Measurements from ENCODE around the gene TSPAN1. TPM values are rescaled to one million over a fixed set of nuclear protein-coding genes. Genes with fewer than 3 reads are reported as not detected.

The TSPAN1 gene
- total and polyA plus RNA-seq, 10 of the 15 experiments (the other 5 are each of a cell fraction or from before 2014, with no cell fraction given) = 0.08 to 0.29 (median 0.23) TPM; not detected in 5

DNA sequence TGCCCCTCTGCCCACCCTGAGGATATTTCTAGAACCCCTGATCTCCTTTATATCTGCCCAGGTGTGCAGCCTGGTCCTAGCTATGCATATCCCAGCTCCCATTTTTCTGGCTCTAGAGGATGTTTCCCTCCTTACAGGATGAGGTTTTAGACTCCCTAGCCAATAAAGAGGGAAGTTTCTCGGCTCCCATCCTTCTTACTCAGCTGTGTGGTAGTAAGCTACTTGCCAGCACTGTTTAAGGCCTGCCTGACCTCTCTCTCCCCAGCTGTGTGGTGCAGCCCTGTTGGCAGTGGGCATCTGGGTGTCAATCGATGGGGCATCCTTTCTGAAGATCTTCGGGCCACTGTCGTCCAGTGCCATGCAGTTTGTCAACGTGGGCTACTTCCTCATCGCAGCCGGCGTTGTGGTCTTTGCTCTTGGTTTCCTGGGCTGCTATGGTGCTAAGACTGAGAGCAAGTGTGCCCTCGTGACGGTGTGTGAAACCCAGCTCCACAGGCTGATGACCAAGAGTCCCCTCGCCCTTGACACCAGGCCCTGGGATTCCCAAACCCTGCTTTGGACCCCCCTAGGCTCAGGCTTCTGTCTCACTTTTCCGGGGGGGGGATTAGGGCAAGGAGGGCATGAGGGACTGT is 9.2 kb downstream of the TSPAN1 start (continued):
- TF ChIP-seq, protein P1, sequence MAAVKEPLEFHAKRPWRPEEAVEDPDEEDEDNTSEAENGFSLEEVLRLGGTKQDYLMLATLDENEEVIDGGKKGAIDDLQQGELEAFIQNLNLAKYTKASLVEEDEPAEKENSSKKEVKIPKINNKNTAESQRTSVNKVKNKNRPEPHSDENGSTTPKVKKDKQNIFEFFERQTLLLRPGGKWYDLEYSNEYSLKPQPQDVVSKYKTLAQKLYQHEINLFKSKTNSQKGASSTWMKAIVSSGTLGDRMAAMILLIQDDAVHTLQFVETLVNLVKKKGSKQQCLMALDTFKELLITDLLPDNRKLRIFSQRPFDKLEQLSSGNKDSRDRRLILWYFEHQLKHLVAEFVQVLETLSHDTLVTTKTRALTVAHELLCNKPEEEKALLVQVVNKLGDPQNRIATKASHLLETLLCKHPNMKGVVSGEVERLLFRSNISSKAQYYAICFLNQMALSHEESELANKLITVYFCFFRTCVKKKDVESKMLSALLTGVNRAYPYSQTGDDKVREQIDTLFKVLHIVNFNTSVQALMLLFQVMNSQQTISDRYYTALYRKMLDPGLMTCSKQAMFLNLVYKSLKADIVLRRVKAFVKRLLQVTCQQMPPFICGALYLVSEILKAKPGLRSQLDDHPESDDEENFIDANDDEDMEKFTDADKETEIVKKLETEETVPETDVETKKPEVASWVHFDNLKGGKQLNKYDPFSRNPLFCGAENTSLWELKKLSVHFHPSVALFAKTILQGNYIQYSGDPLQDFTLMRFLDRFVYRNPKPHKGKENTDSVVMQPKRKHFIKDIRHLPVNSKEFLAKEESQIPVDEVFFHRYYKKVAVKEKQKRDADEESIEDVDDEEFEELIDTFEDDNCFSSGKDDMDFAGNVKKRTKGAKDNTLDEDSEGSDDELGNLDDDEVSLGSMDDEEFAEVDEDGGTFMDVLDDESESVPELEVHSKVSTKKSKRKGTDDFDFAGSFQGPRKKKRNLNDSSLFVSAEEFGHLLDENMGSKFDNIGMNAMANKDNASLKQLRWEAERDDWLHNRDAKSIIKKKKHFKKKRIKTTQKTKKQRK (IDR thresholded peaks at IDR 0.05; ENCODE audit: low read depth, low read length) = no peak
- TF ChIP-seq POLR2A (IDR thresholded peaks at IDR 0.05; ENCODE audit: low read depth, low read length) = no peak; the same call in 1 of the 2 replicates
- TF ChIP-seq ZSCAN29 (IDR thresholded peaks at IDR 0.05) = no peak
- TF ChIP-seq NFYB (IDR thresholded peaks at IDR 0.05; ENCODE audit: insufficient read depth, low read depth, low read length) = no peak
- TF ChIP-seq YY1 (IDR thresholded peaks at IDR 0.05; ENCODE audit: low read depth, low read length) = no peak
- no peak for TF ChIP-seq TCF7 (IDR thresholded peaks at IDR 0.05; ENCODE audit: borderline replicate concordance)
- TF ChIP-seq, protein P2, sequence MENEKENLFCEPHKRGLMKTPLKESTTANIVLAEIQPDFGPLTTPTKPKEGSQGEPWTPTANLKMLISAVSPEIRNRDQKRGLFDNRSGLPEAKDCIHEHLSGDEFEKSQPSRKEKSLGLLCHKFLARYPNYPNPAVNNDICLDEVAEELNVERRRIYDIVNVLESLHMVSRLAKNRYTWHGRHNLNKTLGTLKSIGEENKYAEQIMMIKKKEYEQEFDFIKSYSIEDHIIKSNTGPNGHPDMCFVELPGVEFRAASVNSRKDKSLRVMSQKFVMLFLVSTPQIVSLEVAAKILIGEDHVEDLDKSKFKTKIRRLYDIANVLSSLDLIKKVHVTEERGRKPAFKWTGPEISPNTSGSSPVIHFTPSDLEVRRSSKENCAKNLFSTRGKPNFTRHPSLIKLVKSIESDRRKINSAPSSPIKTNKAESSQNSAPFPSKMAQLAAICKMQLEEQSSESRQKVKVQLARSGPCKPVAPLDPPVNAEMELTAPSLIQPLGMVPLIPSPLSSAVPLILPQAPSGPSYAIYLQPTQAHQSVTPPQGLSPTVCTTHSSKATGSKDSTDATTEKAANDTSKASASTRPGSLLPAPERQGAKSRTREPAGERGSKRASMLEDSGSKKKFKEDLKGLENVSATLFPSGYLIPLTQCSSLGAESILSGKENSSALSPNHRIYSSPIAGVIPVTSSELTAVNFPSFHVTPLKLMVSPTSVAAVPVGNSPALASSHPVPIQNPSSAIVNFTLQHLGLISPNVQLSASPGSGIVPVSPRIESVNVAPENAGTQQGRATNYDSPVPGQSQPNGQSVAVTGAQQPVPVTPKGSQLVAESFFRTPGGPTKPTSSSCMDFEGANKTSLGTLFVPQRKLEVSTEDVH (IDR thresholded peaks at IDR 0.05; ENCODE audit: low read depth, partially characterized antibody) = no peak
- no peak for TF ChIP-seq CEBPB (IDR thresholded peaks at IDR 0.05; ENCODE audit: borderline replicate concordance in 1 of 2, low read depth in 2 of 2, low read length in 2 of 2)
- no peak for TF ChIP-seq HDAC6 (IDR thresholded peaks at IDR 0.05; ENCODE audit: unreplicated experiment)
- TF ChIP-seq RAD51 (IDR thresholded peaks at IDR 0.05) = 0 out of 2 replicates have a peak, but pooled peaks have one; percentile 17
- peak; percentile 46; the same call in 1 of the 2 replicates for TF ChIP-seq SPI1 (IDR thresholded peaks at IDR 0.05; ENCODE audit: borderline replicate concordance, insufficient read depth, low read depth, low read length)
- TF ChIP-seq ZBED1 (IDR thresholded peaks at IDR 0.05; ENCODE audit: borderline replicate concordance) = no peak
- no peak for TF ChIP-seq POU2F2 (IDR thresholded peaks at IDR 0.05; ENCODE audit: borderline replicate concordance, low read depth, low read length)
- TF ChIP-seq, protein P3, sequence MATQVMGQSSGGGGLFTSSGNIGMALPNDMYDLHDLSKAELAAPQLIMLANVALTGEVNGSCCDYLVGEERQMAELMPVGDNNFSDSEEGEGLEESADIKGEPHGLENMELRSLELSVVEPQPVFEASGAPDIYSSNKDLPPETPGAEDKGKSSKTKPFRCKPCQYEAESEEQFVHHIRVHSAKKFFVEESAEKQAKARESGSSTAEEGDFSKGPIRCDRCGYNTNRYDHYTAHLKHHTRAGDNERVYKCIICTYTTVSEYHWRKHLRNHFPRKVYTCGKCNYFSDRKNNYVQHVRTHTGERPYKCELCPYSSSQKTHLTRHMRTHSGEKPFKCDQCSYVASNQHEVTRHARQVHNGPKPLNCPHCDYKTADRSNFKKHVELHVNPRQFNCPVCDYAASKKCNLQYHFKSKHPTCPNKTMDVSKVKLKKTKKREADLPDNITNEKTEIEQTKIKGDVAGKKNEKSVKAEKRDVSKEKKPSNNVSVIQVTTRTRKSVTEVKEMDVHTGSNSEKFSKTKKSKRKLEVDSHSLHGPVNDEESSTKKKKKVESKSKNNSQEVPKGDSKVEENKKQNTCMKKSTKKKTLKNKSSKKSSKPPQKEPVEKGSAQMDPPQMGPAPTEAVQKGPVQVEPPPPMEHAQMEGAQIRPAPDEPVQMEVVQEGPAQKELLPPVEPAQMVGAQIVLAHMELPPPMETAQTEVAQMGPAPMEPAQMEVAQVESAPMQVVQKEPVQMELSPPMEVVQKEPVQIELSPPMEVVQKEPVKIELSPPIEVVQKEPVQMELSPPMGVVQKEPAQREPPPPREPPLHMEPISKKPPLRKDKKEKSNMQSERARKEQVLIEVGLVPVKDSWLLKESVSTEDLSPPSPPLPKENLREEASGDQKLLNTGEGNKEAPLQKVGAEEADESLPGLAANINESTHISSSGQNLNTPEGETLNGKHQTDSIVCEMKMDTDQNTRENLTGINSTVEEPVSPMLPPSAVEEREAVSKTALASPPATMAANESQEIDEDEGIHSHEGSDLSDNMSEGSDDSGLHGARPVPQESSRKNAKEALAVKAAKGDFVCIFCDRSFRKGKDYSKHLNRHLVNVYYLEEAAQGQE (IDR thresholded peaks at IDR 0.05; ENCODE audit: low read depth, low read length) = no peak
- TF ChIP-seq BRCA1 (IDR thresholded peaks at IDR 0.05; ENCODE audit: low read depth, low read length) = no peak
- TF ChIP-seq, protein P4, sequence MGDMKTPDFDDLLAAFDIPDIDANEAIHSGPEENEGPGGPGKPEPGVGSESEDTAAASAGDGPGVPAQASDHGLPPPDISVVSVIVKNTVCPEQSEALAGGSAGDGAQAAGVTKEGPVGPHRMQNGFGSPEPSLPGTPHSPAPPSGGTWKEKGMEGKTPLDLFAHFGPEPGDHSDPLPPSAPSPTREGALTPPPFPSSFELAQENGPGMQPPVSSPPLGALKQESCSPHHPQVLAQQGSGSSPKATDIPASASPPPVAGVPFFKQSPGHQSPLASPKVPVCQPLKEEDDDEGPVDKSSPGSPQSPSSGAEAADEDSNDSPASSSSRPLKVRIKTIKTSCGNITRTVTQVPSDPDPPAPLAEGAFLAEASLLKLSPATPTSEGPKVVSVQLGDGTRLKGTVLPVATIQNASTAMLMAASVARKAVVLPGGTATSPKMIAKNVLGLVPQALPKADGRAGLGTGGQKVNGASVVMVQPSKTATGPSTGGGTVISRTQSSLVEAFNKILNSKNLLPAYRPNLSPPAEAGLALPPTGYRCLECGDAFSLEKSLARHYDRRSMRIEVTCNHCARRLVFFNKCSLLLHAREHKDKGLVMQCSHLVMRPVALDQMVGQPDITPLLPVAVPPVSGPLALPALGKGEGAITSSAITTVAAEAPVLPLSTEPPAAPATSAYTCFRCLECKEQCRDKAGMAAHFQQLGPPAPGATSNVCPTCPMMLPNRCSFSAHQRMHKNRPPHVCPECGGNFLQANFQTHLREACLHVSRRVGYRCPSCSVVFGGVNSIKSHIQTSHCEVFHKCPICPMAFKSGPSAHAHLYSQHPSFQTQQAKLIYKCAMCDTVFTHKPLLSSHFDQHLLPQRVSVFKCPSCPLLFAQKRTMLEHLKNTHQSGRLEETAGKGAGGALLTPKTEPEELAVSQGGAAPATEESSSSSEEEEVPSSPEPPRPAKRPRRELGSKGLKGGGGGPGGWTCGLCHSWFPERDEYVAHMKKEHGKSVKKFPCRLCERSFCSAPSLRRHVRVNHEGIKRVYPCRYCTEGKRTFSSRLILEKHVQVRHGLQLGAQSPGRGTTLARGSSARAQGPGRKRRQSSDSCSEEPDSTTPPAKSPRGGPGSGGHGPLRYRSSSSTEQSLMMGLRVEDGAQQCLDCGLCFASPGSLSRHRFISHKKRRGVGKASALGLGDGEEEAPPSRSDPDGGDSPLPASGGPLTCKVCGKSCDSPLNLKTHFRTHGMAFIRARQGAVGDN (IDR thresholded peaks at IDR 0.05) = peak; percentile 96
